GM19468 (cell line): ENCODE data around the gene LLGL2.
"Not testable (repeated sequence)": the region's sequence is repeated elsewhere in the genome, so short reads cannot be mapped to it uniquely, and the experiment has no call there.

Source experiments
- ATAC-seq: cut with Tn5 transposase; IDR thresholded peaks from one replicate; pipeline ENCODE4 v1.9.1; 2021; ENCODE audit warnings: mild to moderate bottlenecking, moderate library complexity, moderate number of reproducible peaks; ENCODE audit not compliant: unreplicated experiment; ENCODE audit errors: extremely low read depth

Gene LLGL2

GRCh38 chr17:75518983-75519537, 6.4 kb upstream of the LLGL2 start:
- no peak for ATAC-seq

- not testable (repeated sequence) for ATAC-seq
Measured at GRCh38 chr17:75520413-75520812, 5.1 kb upstream of the LLGL2 start.

GRCh38 chr17:75521290-75521689, 4.2 kb upstream of the LLGL2 start:
- ATAC-seq = no peak

- ATAC-seq = no peak
Measured at GRCh38 chr17:75521951-75522727, 3.4 kb upstream of the LLGL2 start.

GRCh38 chr17:75523647-75524046, 1.9 kb upstream of the LLGL2 start:
- no peak for ATAC-seq

- no peak for ATAC-seq
Measured at GRCh38 chr17:75524269-75524969, 1.1 kb upstream of the LLGL2 start.

- ATAC-seq = no peak
Measured at GRCh38 chr17:75525806-75526554, 483 bp downstream of the LLGL2 start.

GRCh38 chr17:75526555-75527270, 1.2 kb downstream of the LLGL2 start:
- ATAC-seq = no peak

GRCh38 chr17:75530837-75531720, 5.6 kb downstream of the LLGL2 start:
- ATAC-seq = no peak

- no peak for ATAC-seq
Measured at GRCh38 chr17:75531721-75532072, 6.2 kb downstream of the LLGL2 start.

GRCh38 chr17:75535119-75535537, 9.6 kb downstream of the LLGL2 start:
- ATAC-seq = no peak

GRCh38 chr17:75535871-75536270, 10.4 kb downstream of the LLGL2 start:
- ATAC-seq = no peak

- no peak for ATAC-seq
Measured at GRCh38 chr17:75536366-75536765, 10.9 kb downstream of the LLGL2 start.

GRCh38 chr17:75539967-75540729, 14.7 kb downstream of the LLGL2 start:
- no peak for ATAC-seq

- no peak for ATAC-seq
Measured at GRCh38 chr17:75540923-75541503, 15.5 kb downstream of the LLGL2 start.

GRCh38 chr17:75542229-75542628, 16.7 kb downstream of the LLGL2 start:
- ATAC-seq = no peak

GRCh38 chr17:75542728-75543336, 17.3 kb downstream of the LLGL2 start:
- no peak for ATAC-seq

- no peak for ATAC-seq
Measured at GRCh38 chr17:75544250-75544649, 18.8 kb downstream of the LLGL2 start.
